Activated naive CD8-positive, alpha-beta T cell treated with anti-CD3 and anti-CD28 coated beads for 36 hours (primary cell): ENCODE data around the gene GSDMA. TPM values are rescaled to one million over a fixed set of nuclear protein-coding genes. Genes with fewer than 3 reads are reported as not detected.

ENCODE experiments used
- DNase-seq: peaks from one replicate; pipeline ENCODE4 v3.0.0; 2021
- H3K27ac Mint-ChIP-seq: one replicate; pipeline ENCODE4 v1.8.0; 2022; ENCODE audit warnings: mild to moderate bottlenecking, moderate library complexity, mixed read lengths
- H3K27me3 Mint-ChIP-seq: one replicate; pipeline ENCODE4 v1.8.0; 2022; ENCODE audit warnings: mild to moderate bottlenecking, mixed read lengths
- H3K36me3 Mint-ChIP-seq: one replicate; pipeline ENCODE4 v1.8.0; 2021; ENCODE audit warnings: mild to moderate bottlenecking, mixed read lengths
- H3K4me1 Mint-ChIP-seq: one replicate; pipeline ENCODE4 v1.8.0; 2021; ENCODE audit warnings: mixed read lengths
- H3K4me3 Mint-ChIP-seq: one replicate; pipeline ENCODE4 v1.8.0; 2022; ENCODE audit warnings: mild to moderate bottlenecking, moderate library complexity, mixed read lengths
- H3K9me3 Mint-ChIP-seq: one replicate; pipeline ENCODE4 v1.8.0; 2022; ENCODE audit warnings: mixed read lengths
- total RNA-seq, 2 experiments: library from RNA; stranded (reverse); gene quantifications; one replicate each; pipeline ENCODE4 v1.2.3, GENCODE V29; 2021

GSDMA gene
- total RNA-seq, 2 experiments from 2014 or later, result 0.14 to 0.16 TPM

- Mint-ChIP-seq H3K27ac (no peak overlapping the region), H3K27me3 (no peaks in the 10 kb centered on the region), H3K36me3 (peaks cover 33% of the 10 kb centered on the region), H3K4me3 (no peak overlapping the region), H3K4me1 (peaks cover 15% of the 10 kb centered on the region), H3K9me3 (no peaks in the 10 kb centered on the region)
- peak; percentile 38 for DNase-seq
These were observed 63.4 kb downstream of the GSDMA start for GRCh38 chr17:40025991-40026815.

- H3K4me3 Mint-ChIP-seq, result no peak overlapping the region
- peaks cover 15% of the 10 kb centered on the region for H3K4me1 Mint-ChIP-seq
- no peaks in the 10 kb centered on the region for H3K27me3 Mint-ChIP-seq
- peak; percentile 70 for DNase-seq
- peaks cover 32% of the 10 kb centered on the region for H3K36me3 Mint-ChIP-seq
- no peak overlapping the region for H3K27ac Mint-ChIP-seq
- H3K9me3 Mint-ChIP-seq, result no peaks in the 10 kb centered on the region
These were observed 64.2 kb downstream of the GSDMA start for GRCh38 chr17:40026816-40027613.

Other genes with a start within 250 kb of the GSDMA start
- gene MIEN1, start 232.5 kb upstream of the GSDMA start, total RNA-seq, result 10 to 100 TPM; 30.7 to 33.3 TPM
- gene GRB7, start 225.1 kb upstream of the GSDMA start, total RNA-seq, result under 1 TPM; 0.60 to 0.84 TPM
- 10 to 100 TPM; 43.9 to 44.6 TPM for gene IKZF3, start 98.7 kb upstream of the GSDMA start, total RNA-seq
- not detected for gene ZPBP2, start 94.8 kb upstream of the GSDMA start, total RNA-seq
- 1 to 10 TPM; 7.6 to 8.7 TPM for gene GSDMB, start 44.4 kb upstream of the GSDMA start, total RNA-seq
- gene ORMDL3, start 35.4 kb upstream of the GSDMA start, total RNA-seq, result 10 to 100 TPM; 59.1 to 62.3 TPM
- gene LRRC3C, start 35.3 kb upstream of the GSDMA start, total RNA-seq, result not detected
- 100 to 1,000 TPM; 173 to 177 TPM for gene PSMD3, start 17.8 kb downstream of the GSDMA start, total RNA-seq
- gene CSF3, start 52.4 kb downstream of the GSDMA start, total RNA-seq, result not detected
- gene MED24, start 91.4 kb downstream of the GSDMA start, total RNA-seq, result 100 to 1,000 TPM; 103 to 107 TPM
- 10 to 100 TPM; 11.4 to 12.1 TPM for gene THRA, start 100.0 kb downstream of the GSDMA start, total RNA-seq
- gene NR1D1, start 137.6 kb downstream of the GSDMA start, total RNA-seq, result 1 to 10 TPM; 4.8 to 5.8 TPM
- 10 to 100 TPM; 62.7 to 66.7 TPM for gene MSL1, start 159.0 kb downstream of the GSDMA start, total RNA-seq
- 10 to 100 TPM; 74.5 to 77.0 TPM for gene CASC3, start 177.5 kb downstream of the GSDMA start, total RNA-seq
- gene RAPGEFL1, start 214.5 kb downstream of the GSDMA start, total RNA-seq, result 1 to 10 TPM; 4.3 to 5.1 TPM